AG04449 (cell line): ENCODE data around the gene FKRP.
"Not testable (repeated sequence)": the region's sequence is repeated elsewhere in the genome, so short reads cannot be mapped to it uniquely, and the experiment has no call there.

Source experiments
- CTCF ChIA-PET: fragments of 350-600 bp; formaldehyde crosslinking; extraction: SDS; loops from one replicate; lab custom pipeline; 2021; ENCODE audit warnings: antibody characterized with exemption; lab: Yijun Ruan, JAX
- POLR2A ChIA-PET: fragments of 400-600, 350-600 bp; formaldehyde crosslinking; extraction: SDS; loops from one replicate; lab custom pipeline; 2020; ENCODE audit warnings: antibody characterized with exemption, inconsistent platforms; lab: Yijun Ruan, JAX
- DNase-seq: peaks from one replicate; pipeline ENCODE4 v3.0.0-alpha.2; 2010; ENCODE audit warnings: low read depth, low spot score
- H3K4me3 ChIP-seq: 2 replicates; pipeline ENCODE4 v1.5.1; 2011; ENCODE audit warnings: low read depth, mild to moderate bottlenecking, control low read depth, low read length
- TF ChIP-seq, protein P1 (sequence below): IDR thresholded peaks from one replicate; pipeline ENCODE4 v1.5.1; 2011; ENCODE audit warnings: mild to moderate bottlenecking, moderate library complexity, low read length, control low read depth, inconsistent platforms; ENCODE audit not compliant: insufficient read depth; ENCODE audit errors: missing control alignments

Gene FKRP

DNA sequence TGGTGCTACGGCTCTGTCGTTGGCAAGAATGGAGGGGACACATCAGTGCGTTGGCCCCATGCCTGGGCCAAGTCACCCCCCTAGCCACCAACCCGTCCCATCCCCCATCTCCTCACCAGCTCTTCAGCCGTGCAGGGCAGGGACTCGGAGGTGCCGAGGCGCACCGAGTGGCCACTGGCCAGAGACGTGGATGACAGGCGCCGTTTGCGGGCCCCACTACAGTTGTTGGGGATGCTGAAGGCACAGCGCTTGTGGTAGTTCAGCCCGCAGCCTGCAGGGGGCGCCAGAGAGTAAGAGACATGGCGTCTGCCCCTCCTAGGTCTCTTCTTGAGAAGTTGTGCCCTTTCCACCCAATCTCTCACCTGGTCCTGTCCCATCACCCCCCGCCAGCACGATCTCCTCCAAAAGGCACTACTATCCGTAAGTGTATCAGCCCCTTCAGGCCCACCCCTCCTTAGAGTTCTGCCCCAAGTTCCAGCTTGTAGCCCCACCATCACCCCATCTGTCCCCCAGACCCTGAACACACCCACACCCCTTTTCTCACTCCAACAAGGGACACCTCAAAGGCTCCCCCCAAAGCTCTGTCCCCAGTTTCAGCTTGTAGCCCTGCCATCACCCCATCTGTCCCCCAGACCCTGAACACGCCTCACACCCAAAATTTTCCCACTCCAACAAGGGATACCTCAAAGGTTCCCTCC is 41.3 kb upstream of the FKRP start:
- TF ChIP-seq, protein P1, sequence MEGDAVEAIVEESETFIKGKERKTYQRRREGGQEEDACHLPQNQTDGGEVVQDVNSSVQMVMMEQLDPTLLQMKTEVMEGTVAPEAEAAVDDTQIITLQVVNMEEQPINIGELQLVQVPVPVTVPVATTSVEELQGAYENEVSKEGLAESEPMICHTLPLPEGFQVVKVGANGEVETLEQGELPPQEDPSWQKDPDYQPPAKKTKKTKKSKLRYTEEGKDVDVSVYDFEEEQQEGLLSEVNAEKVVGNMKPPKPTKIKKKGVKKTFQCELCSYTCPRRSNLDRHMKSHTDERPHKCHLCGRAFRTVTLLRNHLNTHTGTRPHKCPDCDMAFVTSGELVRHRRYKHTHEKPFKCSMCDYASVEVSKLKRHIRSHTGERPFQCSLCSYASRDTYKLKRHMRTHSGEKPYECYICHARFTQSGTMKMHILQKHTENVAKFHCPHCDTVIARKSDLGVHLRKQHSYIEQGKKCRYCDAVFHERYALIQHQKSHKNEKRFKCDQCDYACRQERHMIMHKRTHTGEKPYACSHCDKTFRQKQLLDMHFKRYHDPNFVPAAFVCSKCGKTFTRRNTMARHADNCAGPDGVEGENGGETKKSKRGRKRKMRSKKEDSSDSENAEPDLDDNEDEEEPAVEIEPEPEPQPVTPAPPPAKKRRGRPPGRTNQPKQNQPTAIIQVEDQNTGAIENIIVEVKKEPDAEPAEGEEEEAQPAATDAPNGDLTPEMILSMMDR: peak; percentile 91
- POLR2A ChIA-PET: interaction anchor here (0.7 kb wide), 1 partner anchor 301 kb away, joined by 3 read pairs; no protein-coding TSS in a partner anchor
- CTCF ChIA-PET: interaction anchor here (0.6 to 6.4 kb wide), 33 partner anchors 9 to 138 kb away, joined by 3 to 116 read pairs (median 5); partner anchors contain the start of genes FKRP and PRKD2
- no peak overlapping the region for H3K4me3 ChIP-seq
- DNase-seq: no peak

DNA sequence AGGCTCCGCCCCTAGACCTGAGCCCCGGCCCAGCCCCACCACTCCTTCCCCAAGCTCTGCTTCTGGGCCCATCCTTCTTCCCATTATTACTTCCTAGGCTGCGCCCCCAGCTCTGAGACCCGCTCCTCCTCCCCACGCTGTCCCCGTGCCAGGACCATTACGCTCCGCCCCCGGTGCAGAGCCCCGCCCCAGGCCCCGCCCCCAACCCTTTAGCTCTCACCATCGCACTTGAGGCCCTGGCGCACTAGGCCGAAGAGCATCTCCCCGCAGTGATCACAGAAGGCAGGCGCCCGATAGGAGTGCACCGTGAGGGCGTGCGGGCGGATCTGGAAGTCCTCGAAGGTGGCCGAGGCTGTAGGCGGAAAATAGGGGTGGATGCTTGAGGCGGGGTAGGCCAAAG is 35.2 kb upstream of the FKRP start:
- H3K4me3 ChIP-seq: no peak overlapping the region
- ChIA-PET CTCF (interaction anchor here (1.0 to 2.6 kb wide), 5 partner anchors 12 to 127 kb away, joined by 3 to 8 read pairs (median 3); no protein-coding TSS in a partner anchor), POLR2A (interaction anchor here (0.7 kb wide), 1 partner anchor 40 kb away, joined by 3 read pairs; no protein-coding TSS in a partner anchor)
- TF ChIP-seq, protein P1: no peak
- DNase-seq: no peak

DNA sequence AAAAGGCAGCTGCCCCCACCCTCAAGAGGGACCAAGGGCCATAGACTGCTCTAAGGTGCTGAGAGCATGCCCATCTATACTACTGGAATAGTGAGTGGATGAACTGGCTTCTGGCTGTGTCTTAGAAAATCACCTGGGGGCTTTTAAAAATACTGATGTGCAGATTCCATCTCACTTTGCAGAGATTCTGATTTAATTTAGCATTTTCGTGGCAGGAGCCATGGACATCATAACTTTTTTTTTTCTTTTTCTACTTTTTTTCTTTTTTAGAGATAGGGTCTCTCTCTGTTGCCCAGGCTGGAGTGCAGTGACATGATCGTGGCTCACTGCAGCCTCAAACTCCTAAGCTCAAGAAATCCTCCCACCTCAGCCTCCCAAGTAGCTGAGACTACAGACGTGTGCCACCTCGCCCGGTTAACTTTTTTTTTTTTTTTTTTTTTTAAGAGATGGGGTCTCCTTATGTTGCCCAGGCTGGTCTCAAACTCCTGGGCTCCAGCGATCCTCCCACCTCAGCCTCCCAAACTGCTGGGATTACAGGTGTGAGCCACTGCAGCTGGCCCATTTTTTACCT is 33.0 kb upstream of the FKRP start:
- H3K4me3 ChIP-seq, DNase-seq: not testable (repeated sequence)
- POLR2A ChIA-PET: interaction anchor here (0.7 kb wide), 1 partner anchor 76 kb away, joined by 4 read pairs; the partner anchor contains the start of gene SLC1A5
- CTCF ChIA-PET: interaction anchor here (0.7 to 5.7 kb wide), 4 partner anchors 9 to 118 kb away, joined by 3 to 116 read pairs (median 28); no protein-coding TSS in a partner anchor

DNA sequence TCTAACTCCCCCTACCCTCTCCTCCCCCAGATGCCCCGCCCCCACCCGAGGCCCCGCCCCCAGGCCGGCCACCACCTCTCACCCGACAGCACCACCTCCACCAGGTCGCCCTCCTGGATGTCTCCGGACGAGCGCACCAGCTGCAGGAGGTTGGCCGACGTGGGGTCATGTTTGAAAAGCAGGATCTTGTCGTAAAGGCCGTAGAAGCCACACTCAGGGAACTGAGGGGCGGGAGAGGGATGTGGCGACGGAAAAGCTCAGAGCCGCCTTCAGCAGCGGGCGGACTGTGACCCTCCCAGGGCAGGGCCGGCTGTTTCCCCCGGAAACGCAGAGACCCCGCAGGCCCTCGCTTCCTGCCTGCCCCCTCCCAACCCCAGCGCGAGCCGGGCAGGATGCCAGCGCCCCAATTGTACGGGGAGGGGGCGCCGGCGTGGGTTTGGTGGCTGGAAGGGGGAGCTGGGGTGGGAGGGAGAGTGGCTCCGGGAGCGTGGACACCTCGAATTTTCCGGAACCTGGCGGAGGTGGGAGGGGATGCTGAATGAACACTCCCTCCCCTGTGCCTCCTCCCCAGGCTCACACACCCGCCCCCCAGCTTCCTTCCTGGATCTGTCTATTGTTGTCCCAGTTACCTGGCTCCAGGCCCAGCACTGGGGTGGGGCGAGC is 31.9 kb upstream of the FKRP start:
- ChIA-PET POLR2A (interaction anchor here (0.6 to 1.6 kb wide), 2 partner anchors 26 to 74 kb away, joined by 3 to 6 read pairs; partner anchors contain the start of gene SLC1A5), CTCF (interaction anchor here (0.7 to 5.7 kb wide), 5 partner anchors 10 to 100 kb away, joined by 3 to 116 read pairs (median 18); no protein-coding TSS in a partner anchor)
- TF ChIP-seq, protein P1: no peak
- no peak for DNase-seq
- peak overlapping the region; percentile 62 for H3K4me3 ChIP-seq

DNA sequence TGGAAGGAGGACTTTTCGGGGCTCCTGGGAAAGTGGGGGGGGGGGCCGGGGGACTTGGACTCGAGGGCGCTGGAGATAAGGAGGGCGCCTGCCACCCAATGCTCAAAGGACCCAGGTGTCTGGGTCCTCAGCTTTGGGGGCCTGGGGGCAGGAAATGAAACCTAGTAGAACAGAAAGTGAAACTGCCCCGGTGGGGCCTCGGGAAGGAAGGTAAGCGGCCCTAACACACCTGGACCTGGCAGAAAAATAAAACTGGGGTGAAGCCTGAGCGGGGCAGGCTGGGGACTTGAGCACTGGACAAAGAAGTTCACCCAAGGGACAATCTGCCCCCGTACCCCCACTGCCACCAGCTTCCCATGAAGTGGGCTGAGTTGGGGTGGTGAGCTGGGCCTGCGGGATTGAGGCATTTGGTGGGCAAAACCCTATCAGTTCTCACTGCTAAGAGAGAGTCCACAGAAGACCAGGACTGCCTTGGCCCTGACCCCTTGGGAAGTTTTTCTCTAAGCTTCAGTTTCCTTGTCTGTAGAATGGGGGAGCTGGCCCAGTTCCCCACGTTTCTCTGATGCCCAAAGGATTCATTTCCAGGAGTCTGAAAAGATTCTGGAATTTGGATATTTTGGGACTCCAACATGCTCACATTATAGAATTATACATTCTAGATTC is 31.3 kb upstream of the FKRP start:
- ChIA-PET CTCF (interaction anchor here (0.7 to 5.7 kb wide), 9 partner anchors 9 to 101 kb away, joined by 3 to 116 read pairs (median 3); no protein-coding TSS in a partner anchor), POLR2A (interaction anchor here (1.6 kb wide), 1 partner anchor 74 kb away, joined by 6 read pairs; the partner anchor contains the start of gene SLC1A5)
- TF ChIP-seq, protein P1: no peak
- peak overlapping the region; percentile 62 for H3K4me3 ChIP-seq
- no peak for DNase-seq

DNA sequence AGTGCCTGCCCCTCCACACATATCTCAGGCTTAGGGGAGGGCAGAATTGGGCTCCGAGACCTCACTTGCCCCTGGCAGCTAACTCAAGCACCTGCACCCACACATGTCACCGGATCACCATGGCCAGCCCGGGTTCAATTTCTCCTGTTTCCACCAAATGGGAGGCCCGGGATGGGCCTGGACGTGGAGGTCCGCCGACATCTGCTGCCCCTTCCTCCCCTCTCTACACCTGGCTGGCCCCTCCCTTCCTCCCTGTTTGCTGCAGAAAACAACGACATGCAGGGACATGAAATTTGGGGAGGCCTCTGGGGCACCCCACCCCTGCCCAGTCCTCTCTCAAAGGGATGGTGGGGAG is 30.3 kb upstream of the FKRP start:
- TF ChIP-seq, protein P1: no peak
- CTCF ChIA-PET: interaction anchor here (0.8 to 5.7 kb wide), 9 partner anchors 12 to 125 kb away, joined by 3 to 116 read pairs (median 4); no protein-coding TSS in a partner anchor
- H3K4me3 ChIP-seq: peak overlapping the region; percentile 78
- POLR2A ChIA-PET: no interaction called here
- DNase-seq: no peak
